DND-41 (cell line): ENCODE results near the gene TMEM236.

Experiments used
- EZH2 ChIP-seq: IDR thresholded peaks from 3 replicates; pipeline ENCODE4 v1.6.1; 2012; ENCODE audit warnings: borderline replicate concordance, low read depth, mild to moderate bottlenecking, moderate library complexity, low read length, inconsistent platforms; ENCODE audit not compliant: severe bottlenecking
- TF ChIP-seq, protein P1 (sequence below): IDR thresholded peaks from 2 replicates; pipeline ENCODE4 v1.5.1; 2012; ENCODE audit warnings: borderline replicate concordance, low read length, moderate library complexity, mild to moderate bottlenecking; ENCODE audit not compliant: poor library complexity, severe bottlenecking; ENCODE audit errors: extremely low read depth

DNA sequence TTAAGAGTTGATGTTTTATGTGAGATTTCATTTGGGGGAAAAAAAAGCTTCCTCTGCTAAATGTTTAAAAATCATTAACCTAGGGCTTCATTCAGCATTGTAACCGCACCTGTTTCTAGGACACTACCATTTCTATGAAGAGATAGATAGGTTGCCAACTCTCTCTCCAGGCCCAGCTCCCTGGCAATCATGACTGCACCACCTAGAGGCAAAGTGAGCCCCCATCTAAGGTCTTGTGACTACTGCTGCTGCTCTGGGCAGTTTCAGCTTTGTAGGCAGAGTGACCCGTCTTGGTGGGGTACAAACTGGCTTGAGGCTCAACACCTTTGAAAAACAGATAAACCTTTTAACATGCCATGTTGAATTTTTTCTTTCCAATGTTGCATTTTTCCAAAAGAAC, 29.9 kb downstream of the TMEM236 start:
- TF ChIP-seq EZH2, result no peak
- TF ChIP-seq, protein P1, sequence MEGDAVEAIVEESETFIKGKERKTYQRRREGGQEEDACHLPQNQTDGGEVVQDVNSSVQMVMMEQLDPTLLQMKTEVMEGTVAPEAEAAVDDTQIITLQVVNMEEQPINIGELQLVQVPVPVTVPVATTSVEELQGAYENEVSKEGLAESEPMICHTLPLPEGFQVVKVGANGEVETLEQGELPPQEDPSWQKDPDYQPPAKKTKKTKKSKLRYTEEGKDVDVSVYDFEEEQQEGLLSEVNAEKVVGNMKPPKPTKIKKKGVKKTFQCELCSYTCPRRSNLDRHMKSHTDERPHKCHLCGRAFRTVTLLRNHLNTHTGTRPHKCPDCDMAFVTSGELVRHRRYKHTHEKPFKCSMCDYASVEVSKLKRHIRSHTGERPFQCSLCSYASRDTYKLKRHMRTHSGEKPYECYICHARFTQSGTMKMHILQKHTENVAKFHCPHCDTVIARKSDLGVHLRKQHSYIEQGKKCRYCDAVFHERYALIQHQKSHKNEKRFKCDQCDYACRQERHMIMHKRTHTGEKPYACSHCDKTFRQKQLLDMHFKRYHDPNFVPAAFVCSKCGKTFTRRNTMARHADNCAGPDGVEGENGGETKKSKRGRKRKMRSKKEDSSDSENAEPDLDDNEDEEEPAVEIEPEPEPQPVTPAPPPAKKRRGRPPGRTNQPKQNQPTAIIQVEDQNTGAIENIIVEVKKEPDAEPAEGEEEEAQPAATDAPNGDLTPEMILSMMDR, result peak; percentile 43
